PC-3 (cell line): ENCODE results near the gene XPR1.

ENCODE experiments used
- EZH2 ChIP-seq: fragments of 300-600 bp; sonication (generic); IDR thresholded peaks from one replicate; pipeline ENCODE4 v1.6.1; 2017; ENCODE audit warnings: antibody characterized with exemption, mild to moderate bottlenecking, low read length; ENCODE audit not compliant: unreplicated experiment
- TF ChIP-seq, protein P1 (sequence below): fragments of 300-600 bp; sonication (generic); conservative IDR thresholded peaks from 2 replicates; pipeline ENCODE4 v1.5.1; 2017; ENCODE audit warnings: antibody characterized with exemption, low read depth, mild to moderate bottlenecking, low read length

GRCh38 chr1:180642781-180643180 lies 11.0 kb downstream of the XPR1 start:
- no peak for TF ChIP-seq EZH2
- TF ChIP-seq, protein P1, sequence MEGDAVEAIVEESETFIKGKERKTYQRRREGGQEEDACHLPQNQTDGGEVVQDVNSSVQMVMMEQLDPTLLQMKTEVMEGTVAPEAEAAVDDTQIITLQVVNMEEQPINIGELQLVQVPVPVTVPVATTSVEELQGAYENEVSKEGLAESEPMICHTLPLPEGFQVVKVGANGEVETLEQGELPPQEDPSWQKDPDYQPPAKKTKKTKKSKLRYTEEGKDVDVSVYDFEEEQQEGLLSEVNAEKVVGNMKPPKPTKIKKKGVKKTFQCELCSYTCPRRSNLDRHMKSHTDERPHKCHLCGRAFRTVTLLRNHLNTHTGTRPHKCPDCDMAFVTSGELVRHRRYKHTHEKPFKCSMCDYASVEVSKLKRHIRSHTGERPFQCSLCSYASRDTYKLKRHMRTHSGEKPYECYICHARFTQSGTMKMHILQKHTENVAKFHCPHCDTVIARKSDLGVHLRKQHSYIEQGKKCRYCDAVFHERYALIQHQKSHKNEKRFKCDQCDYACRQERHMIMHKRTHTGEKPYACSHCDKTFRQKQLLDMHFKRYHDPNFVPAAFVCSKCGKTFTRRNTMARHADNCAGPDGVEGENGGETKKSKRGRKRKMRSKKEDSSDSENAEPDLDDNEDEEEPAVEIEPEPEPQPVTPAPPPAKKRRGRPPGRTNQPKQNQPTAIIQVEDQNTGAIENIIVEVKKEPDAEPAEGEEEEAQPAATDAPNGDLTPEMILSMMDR, result no peak
